SU-DHL-6 (cell line): ENCODE data around the gene BTG4.

Experiments
- H2AFZ ChIP-seq: fragments of 200-600 bp; sonication (generic); 2 replicates; pipeline ENCODE4 v1.6.1; 2014; ENCODE audit warnings: low read depth, mild to moderate bottlenecking, moderate library complexity, mixed read lengths, antibody characterized with exemption, low read length; ENCODE audit not compliant: severe bottlenecking
- H3F3A ChIP-seq: fragments of 200-600 bp; shearing (Covaris generic); 2 replicates; pipeline ENCODE4 v1.6.0; 2016; ENCODE audit warnings: antibody characterized with exemption, mild to moderate bottlenecking; ENCODE audit not compliant: insufficient read depth
- H3K27ac ChIP-seq: fragments of 200-600 bp; sonication (generic); 2 replicates; pipeline ENCODE4 v1.5.1; 2016; ENCODE audit warnings: low read depth, mild to moderate bottlenecking, low read length, moderate library complexity, mixed read lengths
- H3K27me3 ChIP-seq: fragments of 200-600 bp; sonication (generic), shearing (Covaris generic); 2 replicates; pipeline ENCODE4 v1.6.0; 2014; ENCODE audit warnings: mild to moderate bottlenecking, low read length
- H3K36me3 ChIP-seq: fragments of 200-600 bp; sonication (generic); 2 replicates; pipeline ENCODE4 v1.6.1; 2014; ENCODE audit warnings: mild to moderate bottlenecking, low read length, mixed read lengths
- H3K4me2 ChIP-seq: fragments of 300-600, 200-600 bp; shearing (Covaris generic), sonication (generic); 2 replicates; pipeline ENCODE4 v1.6.0; 2014; ENCODE audit warnings: low read length, low read depth, mild to moderate bottlenecking; ENCODE audit not compliant: poor library complexity, severe bottlenecking
- H3K4me3 ChIP-seq: fragments of 200-600 bp; sonication (generic); 2 replicates; pipeline ENCODE4 v1.5.1; 2014; ENCODE audit warnings: antibody characterized with exemption, low read length, mild to moderate bottlenecking, mixed read lengths; ENCODE audit not compliant: insufficient read depth, poor library complexity, severe bottlenecking
- H3K79me2 ChIP-seq: fragments of 200-600 bp; sonication (generic); 2 replicates; pipeline ENCODE4 v1.6.1; 2014; ENCODE audit warnings: mild to moderate bottlenecking, low read length, moderate library complexity; ENCODE audit not compliant: insufficient read depth
- H3K9ac ChIP-seq: fragments of 200-600 bp; sonication (generic); 2 replicates; pipeline ENCODE4 v1.7.0; 2014; ENCODE audit warnings: mild to moderate bottlenecking, low read length
- H3K9me2 ChIP-seq: fragments of 200-600 bp; sonication (generic); replicated peaks from 2 replicates; pipeline ENCODE4 v1.6.1; 2014; ENCODE audit warnings: low read length; ENCODE audit not compliant: insufficient read depth
- H3K9me3 ChIP-seq: fragments of 200-600 bp; sonication (generic); 2 replicates; pipeline ENCODE4 v1.6.1; 2014; ENCODE audit warnings: low read length, mixed read lengths; ENCODE audit not compliant: insufficient read depth
- H4K20me1 ChIP-seq: fragments of 200-600 bp; sonication (generic); 2 replicates; pipeline ENCODE4 v1.6.1; 2014; ENCODE audit warnings: low read depth, mild to moderate bottlenecking, antibody characterized with exemption, low read length, moderate library complexity, mixed read lengths
- EZH2phosphoT487 ChIP-seq: fragments of 200-600 bp; sonication (generic), shearing (Covaris generic); conservative IDR thresholded peaks from 2 replicates; pipeline ENCODE4 v1.6.1; 2018; ENCODE audit warnings: mild to moderate bottlenecking, antibody characterized with exemption, low read length, moderate library complexity, mixed read lengths
- TF ChIP-seq, protein P1 (sequence below): fragments of 200-600 bp; sonication (generic); IDR thresholded peaks from one replicate; pipeline ENCODE4 v1.5.1; 2017; ENCODE audit warnings: antibody characterized with exemption, mild to moderate bottlenecking, low read length, moderate library complexity; ENCODE audit not compliant: insufficient read depth, poor library complexity, severe bottlenecking

BTG4 gene

DNA sequence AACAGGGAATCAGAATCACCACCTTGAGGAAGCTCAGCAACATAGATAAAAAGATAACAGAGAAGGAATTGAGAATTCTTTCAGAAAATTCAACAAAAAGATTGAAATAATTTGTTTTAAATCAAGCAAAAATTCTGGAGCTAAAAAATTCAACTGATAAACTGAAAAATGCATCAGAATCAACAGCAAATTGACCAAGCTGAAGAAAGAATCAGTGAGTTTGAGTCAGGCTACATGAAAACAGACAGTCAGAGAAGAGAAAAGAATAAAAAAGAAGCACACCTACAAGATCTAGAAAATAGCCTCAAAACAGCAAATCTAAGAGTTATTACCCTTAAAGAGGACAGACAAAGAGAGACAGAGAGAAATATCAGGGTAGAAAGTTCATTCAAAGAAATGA is 28.8 kb downstream of the BTG4 start:
- no peak overlapping the region for H3K4me2 ChIP-seq
- no peak overlapping the region for H2AFZ ChIP-seq
- no peak overlapping the region for H3K9ac ChIP-seq
- no peak overlapping the region for H3K27ac ChIP-seq
- TF ChIP-seq, protein P1, sequence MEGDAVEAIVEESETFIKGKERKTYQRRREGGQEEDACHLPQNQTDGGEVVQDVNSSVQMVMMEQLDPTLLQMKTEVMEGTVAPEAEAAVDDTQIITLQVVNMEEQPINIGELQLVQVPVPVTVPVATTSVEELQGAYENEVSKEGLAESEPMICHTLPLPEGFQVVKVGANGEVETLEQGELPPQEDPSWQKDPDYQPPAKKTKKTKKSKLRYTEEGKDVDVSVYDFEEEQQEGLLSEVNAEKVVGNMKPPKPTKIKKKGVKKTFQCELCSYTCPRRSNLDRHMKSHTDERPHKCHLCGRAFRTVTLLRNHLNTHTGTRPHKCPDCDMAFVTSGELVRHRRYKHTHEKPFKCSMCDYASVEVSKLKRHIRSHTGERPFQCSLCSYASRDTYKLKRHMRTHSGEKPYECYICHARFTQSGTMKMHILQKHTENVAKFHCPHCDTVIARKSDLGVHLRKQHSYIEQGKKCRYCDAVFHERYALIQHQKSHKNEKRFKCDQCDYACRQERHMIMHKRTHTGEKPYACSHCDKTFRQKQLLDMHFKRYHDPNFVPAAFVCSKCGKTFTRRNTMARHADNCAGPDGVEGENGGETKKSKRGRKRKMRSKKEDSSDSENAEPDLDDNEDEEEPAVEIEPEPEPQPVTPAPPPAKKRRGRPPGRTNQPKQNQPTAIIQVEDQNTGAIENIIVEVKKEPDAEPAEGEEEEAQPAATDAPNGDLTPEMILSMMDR: no peak
- TF ChIP-seq EZH2phosphoT487: no peak
- H3K9me3 ChIP-seq: 0 out of 2 replicates have a peak, but pooled peaks cover 4% of the 10 kb centered on the region
- no peaks in the 10 kb centered on the region for H4K20me1 ChIP-seq
- no peaks in the 10 kb centered on the region for H3K27me3 ChIP-seq
- H3K36me3 ChIP-seq: no peaks in the 10 kb centered on the region
- no peaks in the 10 kb centered on the region for H3K79me2 ChIP-seq
- no peak overlapping the region for H3K4me3 ChIP-seq
- H3F3A ChIP-seq: no peaks in the 10 kb centered on the region
- H3K9me2 ChIP-seq: no peaks in the 10 kb centered on the region

DNA sequence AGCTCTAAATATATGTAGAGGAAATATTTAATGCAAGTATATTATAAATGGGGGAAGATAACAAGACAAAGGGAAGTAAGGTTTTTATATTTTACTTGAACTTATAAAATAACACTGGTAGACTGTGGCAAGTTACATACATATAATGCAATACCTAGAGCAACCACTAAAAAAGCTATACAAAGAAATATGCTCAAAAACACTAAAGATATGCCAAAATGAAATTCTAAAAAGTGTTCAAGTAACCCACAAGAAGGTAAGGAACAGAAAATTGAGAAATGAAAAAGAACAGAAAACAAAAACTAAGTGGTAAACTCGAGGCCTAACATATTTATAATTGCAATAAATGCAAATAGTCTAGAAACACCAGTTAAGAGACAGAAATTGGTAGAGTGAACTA is 32.5 kb downstream of the BTG4 start:
- Histone ChIP-seq H3K79me2 (no peaks in the 10 kb centered on the region), H3K4me2 (no peak overlapping the region), H3K4me3 (no peak overlapping the region), H3K27me3 (no peaks in the 10 kb centered on the region), H3F3A (no peaks in the 10 kb centered on the region), H3K36me3 (no peaks in the 10 kb centered on the region), H3K9ac (no peak overlapping the region), H2AFZ (no peak overlapping the region), H3K9me3 (0 out of 2 replicates have a peak, but pooled peaks cover 4% of the 10 kb centered on the region), H3K9me2 (no peaks in the 10 kb centered on the region), H4K20me1 (no peaks in the 10 kb centered on the region), H3K27ac (no peak overlapping the region)
- TF ChIP-seq, protein P1: no peak
- no peak for TF ChIP-seq EZH2phosphoT487

DNA sequence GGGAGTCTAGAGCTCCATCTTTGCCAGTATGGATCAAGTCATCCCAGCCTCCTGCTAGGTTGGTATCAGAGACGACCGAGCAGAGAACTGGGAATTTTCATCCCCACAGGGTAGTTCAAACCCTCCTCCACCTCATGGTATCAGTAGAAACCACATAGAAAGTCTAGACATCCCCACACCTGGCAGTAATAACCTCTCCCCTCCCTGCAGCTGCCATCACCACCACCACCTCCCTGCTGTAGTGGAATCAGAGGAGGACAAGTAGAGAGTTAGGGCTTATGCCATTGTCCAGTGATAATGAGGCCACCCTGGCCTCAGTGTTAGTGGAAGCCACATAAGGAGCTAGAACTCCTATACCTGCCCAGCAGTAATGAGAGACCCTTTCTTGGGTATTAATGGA is 34.3 kb downstream of the BTG4 start:
- Histone ChIP-seq H3K36me3 (no peaks in the 10 kb centered on the region), H3K9me3 (no peaks in the 10 kb centered on the region), H3K9me2 (no peaks in the 10 kb centered on the region), H3K4me2 (no peak overlapping the region), H3F3A (no peaks in the 10 kb centered on the region), H3K27ac (no peak overlapping the region), H3K79me2 (no peaks in the 10 kb centered on the region), H4K20me1 (no peaks in the 10 kb centered on the region), H2AFZ (no peak overlapping the region), H3K9ac (no peak overlapping the region), H3K4me3 (no peak overlapping the region), H3K27me3 (no peaks in the 10 kb centered on the region)
- TF ChIP-seq, protein P1: no peak
- no peak for TF ChIP-seq EZH2phosphoT487
